KG1 (cell line): Measurements from ENCODE around the gene B3GNT9.

Experiments used
- DNase-seq: peaks from one replicate; lab custom pipeline; 2025; lab: John Stamatoyannopoulos, UW

The B3GNT9 gene

DNA sequence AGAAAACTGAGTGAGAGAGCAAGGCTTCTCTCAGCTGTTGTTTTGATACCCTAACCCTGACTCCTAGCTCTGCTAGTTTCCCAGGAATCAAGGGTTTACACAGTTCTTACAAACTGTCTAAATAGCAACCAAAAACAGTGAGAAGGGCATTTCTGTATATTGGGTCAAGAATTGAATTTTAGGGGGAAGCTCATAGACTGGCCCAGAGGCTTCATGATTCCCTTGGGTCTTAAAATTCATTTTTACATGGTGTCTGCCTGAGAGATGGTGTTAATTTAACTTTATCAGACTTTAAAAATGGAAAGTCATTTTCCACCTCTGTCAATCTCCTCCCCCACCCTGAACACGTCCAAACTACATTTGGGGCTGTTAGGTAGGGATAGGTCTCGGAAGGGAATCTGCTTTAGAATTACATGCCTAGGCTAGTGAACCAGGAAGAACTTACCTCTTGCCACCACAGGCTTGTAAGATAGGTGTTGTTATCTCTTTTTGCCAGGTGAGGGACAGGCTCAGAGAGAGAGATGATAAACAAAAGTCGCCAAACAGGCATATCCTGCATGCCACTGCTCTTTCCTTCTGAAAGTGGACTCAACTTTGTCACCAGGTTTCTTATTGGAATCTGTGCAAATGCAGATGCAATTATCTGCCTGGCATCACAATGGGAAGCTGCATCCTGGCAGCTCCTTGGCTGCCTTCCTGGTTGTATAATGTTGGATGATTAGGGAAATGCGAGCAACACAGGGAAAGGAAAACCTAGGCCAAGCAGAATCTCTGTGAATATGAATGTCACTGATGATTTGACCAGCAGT lies 38.0 kb downstream of the B3GNT9 start:
- DNase-seq: no peak

DNA sequence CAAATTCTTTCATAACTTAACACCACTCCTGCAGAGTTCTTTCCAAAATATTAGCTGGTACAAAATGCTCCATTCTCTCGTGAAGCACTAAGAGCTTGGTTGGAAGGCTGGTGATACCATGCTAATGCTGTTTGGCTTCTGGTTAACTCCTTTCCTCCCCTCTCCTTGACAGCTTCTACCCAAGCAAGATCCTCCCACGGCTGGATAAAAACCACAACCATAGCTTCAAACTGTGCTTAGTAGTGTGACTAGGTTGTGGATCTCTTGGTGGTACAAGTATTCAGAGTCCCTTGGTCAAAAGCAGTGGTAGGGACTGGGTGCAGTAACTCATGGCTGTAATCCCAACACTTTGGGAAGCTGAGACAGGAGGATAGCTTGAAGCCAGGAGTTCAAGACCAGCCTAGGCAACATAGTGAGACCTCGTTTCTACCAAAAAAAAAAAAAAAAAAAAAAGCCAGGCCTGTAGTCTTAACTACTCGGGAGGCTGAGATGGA lies 38.8 kb downstream of the B3GNT9 start:
- no peak for DNase-seq

DNA sequence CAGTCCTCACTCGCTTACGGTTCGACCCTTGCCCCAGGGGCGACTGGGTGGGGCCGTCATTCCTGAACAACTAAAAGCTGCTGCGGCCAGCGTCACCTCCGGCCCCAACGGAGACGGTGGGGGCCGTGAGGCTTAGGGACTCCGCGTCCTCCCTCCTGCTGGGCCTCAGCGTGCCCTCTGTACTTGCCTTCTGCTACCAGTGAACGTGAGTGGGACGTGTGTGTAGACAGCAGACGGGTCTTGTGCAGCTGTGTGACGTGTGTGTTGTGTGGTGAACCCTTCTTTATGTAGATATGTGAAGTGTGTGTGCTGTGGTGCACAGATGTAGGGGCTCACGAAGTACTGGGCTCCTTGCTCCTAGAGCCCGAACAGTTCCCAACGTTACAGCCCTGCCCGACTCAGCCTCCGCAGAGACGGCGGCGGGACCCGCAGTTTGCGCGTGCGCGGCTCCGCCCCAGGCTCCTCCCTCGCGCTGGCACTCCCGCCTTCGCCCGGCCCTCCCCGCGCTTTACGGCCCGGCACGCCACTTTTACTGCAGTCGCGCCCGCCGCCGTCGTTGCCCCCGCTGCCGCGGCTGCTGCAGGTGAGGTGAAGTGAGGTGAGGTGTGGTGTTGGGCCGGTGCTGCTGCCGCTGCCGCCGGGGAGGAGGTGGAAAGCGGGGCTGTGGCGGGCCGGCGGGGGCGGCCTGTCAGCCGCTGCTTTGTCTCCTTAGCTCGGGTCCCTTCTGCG lies 41.2 kb downstream of the B3GNT9 start, which contains the start of gene PHAF1:
TSS of gene PHAF1 (plus strand) at position 535 of the 729 bp plus-strand sequence. CDS start 235 bp downstream, outside the sequence.
- DNase-seq: peak; percentile 64

DNA sequence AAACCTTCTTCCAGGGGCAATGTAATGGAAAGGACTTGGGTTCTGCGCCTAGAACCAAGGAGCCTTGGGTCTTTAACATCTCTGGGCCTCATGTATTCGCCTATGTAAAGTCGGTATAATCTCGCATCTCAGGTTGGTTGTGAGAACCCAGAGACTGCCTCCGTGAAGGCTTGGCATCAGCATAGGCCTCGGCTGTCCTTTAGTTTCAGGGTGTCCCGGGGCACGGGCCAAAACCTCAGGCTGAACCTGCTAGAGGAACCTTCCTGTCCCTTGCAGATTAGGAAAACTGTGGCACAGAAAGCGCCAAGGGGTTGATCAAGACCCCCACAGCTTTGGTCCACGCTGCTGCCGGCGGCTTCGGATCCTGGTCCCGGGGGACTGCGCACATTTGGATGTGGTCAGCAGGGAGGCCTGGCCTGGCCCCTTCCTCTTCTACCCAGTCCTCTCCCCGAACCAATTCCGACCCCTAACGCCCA lies 41.8 kb downstream of the B3GNT9 start:
- no peak for DNase-seq

DNA sequence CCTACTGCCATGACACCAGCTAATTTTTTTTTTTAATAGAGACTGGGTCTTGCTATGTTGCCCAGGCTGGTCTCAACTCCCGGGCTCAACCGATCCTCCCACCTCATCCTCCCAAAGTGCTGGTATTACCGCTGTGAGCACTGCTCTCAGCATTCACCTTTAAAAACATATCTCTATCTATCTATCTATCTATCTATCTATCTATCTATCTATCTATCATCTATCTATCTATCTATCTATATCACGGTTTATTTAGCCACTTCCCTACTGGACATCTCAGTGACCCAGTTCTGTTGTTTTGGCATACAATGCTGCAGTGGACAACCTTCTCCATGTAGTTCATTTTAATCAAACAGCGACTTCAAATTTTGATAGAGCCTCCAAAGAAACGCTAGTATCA lies 42.3 kb downstream of the B3GNT9 start:
- no peak for DNase-seq

DNA sequence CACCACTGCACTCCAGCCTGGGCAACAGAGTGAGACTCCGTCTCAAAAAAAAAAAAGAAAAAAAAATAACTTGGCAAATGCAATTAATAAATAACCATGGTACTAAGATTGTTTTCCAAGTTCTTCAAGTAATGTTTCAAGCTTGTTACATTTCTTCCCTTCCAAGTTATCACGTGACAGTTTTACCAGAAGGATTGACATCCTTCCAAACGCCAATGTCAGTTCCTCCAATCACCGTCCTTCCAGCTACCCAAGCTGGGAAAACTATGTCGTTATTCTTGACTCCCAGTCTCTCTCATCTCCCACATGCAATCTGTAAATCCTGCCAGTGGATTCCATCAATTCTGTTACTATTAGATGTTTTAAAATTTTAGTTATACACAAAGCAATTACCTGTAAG lies 44.9 kb downstream of the B3GNT9 start:
- DNase-seq: no peak

DNA sequence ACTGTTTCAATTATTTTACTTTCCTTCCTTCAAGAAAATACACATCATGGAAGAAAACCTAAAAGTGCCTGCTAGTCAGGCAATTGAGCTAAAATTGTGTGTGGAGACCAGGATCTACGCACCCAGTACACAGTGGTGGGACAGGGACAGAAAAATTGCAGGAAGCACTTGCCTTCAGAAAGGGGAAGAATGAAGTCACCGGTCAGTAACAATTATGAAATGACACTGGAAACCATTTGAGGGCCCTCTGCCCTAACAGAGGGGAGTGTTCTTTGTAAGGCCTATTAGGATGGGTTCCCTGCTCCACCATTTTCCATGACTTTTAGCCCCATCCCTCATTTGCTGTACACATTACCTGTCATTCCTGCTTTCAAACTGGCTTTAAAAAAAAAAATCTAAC lies 45.6 kb downstream of the B3GNT9 start:
- no peak for DNase-seq

DNA sequence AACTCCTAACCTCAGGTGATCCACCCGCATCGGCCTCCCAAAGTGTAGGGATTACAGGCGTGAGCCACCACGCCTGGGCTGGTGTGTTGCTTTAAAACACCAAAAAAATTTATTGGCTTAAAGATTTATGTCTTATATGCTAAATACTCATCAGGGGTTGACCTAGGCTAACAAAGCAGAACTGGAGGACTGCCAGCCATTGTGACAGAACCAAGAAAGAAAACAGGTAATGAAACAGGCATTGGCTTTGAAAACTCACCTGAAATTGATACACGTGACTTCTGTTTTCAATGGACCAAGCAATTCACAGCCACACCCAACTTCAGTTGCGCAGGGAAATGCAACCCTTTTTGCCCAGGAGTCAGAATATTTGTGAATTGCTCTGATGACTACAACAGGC lies 46.0 kb downstream of the B3GNT9 start:
- DNase-seq: no peak

DNA sequence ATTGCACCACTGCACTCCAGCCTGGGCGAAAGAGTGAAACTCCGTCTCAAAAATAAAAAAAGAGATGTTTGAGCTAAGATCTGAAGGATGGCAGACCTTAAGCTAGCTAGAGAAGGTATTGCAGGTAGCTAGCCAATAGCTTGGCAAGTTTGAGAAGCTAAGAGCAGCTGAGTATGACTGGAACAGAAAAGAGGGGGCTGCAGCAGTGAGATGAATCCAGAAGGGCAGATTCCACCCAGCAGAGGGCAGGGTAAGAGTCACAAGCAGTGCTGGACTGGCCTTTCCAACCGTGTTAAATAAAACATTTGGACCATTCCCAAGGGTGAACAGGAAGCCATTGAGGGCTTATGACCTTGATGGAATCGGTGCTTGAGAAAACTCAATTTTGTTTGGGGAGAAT lies 46.7 kb downstream of the B3GNT9 start:
- no peak for DNase-seq

DNA sequence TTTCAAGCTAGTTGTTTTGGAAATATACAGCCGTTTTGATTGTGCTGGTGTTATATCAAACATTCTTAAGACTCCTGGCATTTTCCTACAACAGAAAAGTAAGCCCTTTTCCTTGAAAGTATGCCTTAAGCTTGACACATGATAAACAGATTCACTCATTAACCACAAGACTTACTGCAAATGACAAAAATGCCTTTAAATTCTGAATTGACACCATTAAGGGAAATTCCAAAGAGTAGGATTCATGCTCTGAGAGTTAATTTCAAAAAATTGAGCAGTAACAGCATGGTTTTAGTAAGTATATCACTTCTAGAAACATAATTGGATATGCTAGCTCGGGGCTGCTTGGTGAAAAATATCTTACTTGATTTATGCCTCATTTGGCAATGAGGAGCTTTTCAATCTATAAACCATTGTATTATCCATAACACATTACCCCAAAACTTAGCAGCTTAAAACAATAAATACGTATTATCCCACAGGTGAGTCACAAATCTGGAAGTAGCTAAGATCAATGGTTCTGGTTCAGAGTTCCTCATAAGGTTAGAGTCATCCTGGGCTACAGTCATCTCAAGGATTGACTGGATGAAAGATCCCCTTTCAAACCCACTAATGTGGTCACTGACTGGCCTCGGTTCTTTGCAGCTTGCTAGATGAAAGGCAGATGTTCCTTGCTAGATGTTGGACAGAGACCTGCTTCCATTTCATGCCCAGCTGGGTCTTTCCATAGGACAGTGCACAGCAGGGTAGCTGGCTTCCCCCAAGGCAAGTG lies 49.3 kb downstream of the B3GNT9 start:
- DNase-seq: no peak

DNA sequence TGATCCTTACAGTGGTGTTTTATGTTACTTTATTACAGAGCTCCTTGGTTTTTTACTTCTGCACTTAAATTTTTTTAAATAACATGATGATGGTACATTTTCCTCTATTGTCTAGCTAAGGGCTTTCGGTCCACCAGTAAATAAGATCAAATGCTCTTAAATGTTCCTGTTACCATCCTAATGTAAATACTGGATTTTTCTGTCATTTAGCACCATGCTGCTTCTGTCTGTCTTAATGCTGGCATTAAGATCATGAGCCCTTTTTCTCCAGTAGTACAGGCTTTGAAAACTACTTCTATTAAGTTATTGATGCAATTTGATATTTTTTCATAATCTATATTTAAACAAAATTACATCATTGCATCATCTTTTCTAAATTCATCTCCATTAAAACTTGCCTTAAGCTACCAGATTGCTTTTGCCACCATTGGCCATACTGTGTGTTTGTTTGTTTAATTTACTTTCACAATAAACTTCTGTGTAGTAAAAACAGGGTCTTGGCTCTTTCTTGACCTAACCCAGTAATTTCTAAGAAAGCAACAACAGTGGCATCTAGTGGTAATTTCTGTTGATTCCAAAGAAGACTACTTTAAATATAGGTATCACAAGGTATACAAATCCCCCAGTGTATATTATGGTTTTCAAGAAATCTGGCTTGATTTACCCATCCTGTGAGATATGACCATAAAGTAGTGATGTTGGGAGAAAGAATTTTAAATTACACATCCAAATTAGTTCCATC lies 50.1 kb downstream of the B3GNT9 start:
- no peak for DNase-seq

DNA sequence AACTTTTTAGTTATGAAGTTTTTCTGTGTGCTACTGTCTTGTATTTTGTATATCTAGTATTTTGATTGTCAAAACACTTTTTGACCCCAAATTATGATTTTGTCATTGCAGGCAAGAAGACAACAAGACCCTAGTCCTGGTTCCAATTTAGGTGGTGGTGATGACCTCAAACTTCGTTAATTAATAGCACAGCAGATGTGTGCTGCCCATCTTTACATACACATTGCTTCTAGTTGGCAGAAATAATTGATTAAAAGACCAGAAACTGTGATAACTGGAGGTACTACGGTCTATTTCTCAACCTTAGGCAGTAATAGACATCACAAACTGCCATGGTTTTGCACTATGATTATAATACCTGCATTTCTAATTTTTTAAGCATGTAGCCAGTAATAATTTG lies 52.2 kb downstream of the B3GNT9 start:
- DNase-seq: no peak
